Adrenal gland (tissue), 12 donors: ENCODE results near the gene KIAA1671. TPM values are rescaled to one million over a fixed set of nuclear protein-coding genes. Genes with fewer than 3 reads are reported as not detected.

Experiments used
- DNase-seq, 7 donors: peaks; one replicate each; pipeline ENCODE4 v3.0.0-alpha.2; 2019 to 2020
- H3K27ac ChIP-seq, 5 donors: fragments of 200-600 bp; sonication (generic) in 4 of 5; 1 replicate in 3 of 5; 2 replicates in 2 of 5; pipeline versions ENCODE4 v1.5.1 to v1.8.0; 2016 to 2020; ENCODE audit warnings: mild to moderate bottlenecking in 1 of 5
- H3K27me3 ChIP-seq: fragments of 200-600 bp; 2 replicates; pipeline ENCODE4 v1.8.0; 2021
- H3K36me3 ChIP-seq, 2 donors: fragments of 200-600 bp; replicated peaks in 1 of 2; 1 replicate in 1 of 2; 2 replicates in 1 of 2; pipeline versions ENCODE4 v1.5.1 to v1.8.0; 2018 to 2022
- H3K4me1 ChIP-seq, 2 donors: fragments of 200-600 bp; replicated peaks in 1 of 2; 1 replicate in 1 of 2; 2 replicates in 1 of 2; pipeline versions ENCODE4 v1.5.1 to v1.8.0; 2018 to 2021
- H3K4me3 ChIP-seq, 4 donors: fragments of 200-600 bp; sonication (generic) in 3 of 4; one replicate each; pipeline ENCODE4 v1.5.1; 2016 to 2018
- H3K9me3 ChIP-seq, 3 donors: fragments of 200-600 bp; sonication (generic) in 1 of 3; replicated peaks in 1 of 3; 1 replicate in 2 of 3; 2 replicates in 1 of 3; pipeline versions ENCODE4 v1.5.1 to v1.8.0; 2016 to 2021
- CTCF ChIP-seq, 6 experiments: fragments of 450-650 bp in 4 of 6; fragments of 200-600 bp in 2 of 6; sonication (generic) in 1 of 6; IDR thresholded peaks; 1 replicate in 5 of 6; 2 replicates in 1 of 6; pipeline versions ENCODE4 v1.5.1 to v1.8.0; 2016 to 2021; ENCODE audit warnings: antibody characterized with exemption in 6 of 6, mild to moderate bottlenecking in 2 of 6, moderate library complexity in 1 of 6
- POLR2A ChIP-seq, 2 donors: fragments of 450-650 bp; IDR thresholded peaks; one replicate each; pipeline ENCODE4 v1.6.1; 2017; ENCODE audit warnings: antibody characterized with exemption in 2 of 2, mild to moderate bottlenecking in 2 of 2, moderate library complexity in 1 of 2
- WGBS, 4 donors: extraction: QIAGEN DNeasy Blood & Tissue Kit in 2 of 4; methylation state at CpG; one replicate each; pipeline versions ENCODE4 v1.1.5 to v1.1.7; 2013 to 2017; 5-methylcytosine and 5-hydroxymethylcytosine counted together
- intact Hi-C, 2 donors: fragments of 100-400 bp; cut with DNase I; formaldehyde crosslinking; loops; one replicate each; pipeline versions ENCODE4 v1.14.1 to v1.15.0; 2022 to 2023
- polyA plus RNA-seq, 3 donors: library from polyadenylated mRNA; stranded (reverse); fragments of 200-250 nt in 2 of 3; fragments of 350-450 nt in 1 of 3; fragmentation: Illumina TruSeq in 1 of 3; extraction: RNeasy Lipid Tissue Mini Kit (QIAGEN cat#74804) in 1 of 3; gene quantifications; one replicate each; pipeline ENCODE4 v1.2.3, GENCODE V29; 2013 to 2014
- total RNA-seq, 9 donors: library from RNA; depleted of rRNA in 4 of 9; stranded (reverse); fragments of >200 nt in 4 of 9; fragments of 120-200 nt in 1 of 9; fragmentation: NEBNext Ultra II Directional in 1 of 9; extraction: Animal tissue kit (Norgen Biotek cat#: 25700) in 1 of 9; gene quantifications; one replicate each; pipeline versions ENCODE4 v1.1.0 to v1.2.4, GENCODE V29; 2013 to 2023
- donor health status: healthy with polysubstance abuse.
- donor health status: Bipolar disorder and iron deficiency.
- donor health status: DM: yes; HTN: yes; CAD: no.
- donor health status: DM: no; HTN: no; CAD: no.
- donor health status: DM: no; HTN: no; CAD: no.
- donor health status: DM: yes; HTN: yes; CAD: no.

Gene KIAA1671
- total and polyA plus RNA-seq, 12 donors: 5.3 to 71.0 (median 45.8) TPM

DNA sequence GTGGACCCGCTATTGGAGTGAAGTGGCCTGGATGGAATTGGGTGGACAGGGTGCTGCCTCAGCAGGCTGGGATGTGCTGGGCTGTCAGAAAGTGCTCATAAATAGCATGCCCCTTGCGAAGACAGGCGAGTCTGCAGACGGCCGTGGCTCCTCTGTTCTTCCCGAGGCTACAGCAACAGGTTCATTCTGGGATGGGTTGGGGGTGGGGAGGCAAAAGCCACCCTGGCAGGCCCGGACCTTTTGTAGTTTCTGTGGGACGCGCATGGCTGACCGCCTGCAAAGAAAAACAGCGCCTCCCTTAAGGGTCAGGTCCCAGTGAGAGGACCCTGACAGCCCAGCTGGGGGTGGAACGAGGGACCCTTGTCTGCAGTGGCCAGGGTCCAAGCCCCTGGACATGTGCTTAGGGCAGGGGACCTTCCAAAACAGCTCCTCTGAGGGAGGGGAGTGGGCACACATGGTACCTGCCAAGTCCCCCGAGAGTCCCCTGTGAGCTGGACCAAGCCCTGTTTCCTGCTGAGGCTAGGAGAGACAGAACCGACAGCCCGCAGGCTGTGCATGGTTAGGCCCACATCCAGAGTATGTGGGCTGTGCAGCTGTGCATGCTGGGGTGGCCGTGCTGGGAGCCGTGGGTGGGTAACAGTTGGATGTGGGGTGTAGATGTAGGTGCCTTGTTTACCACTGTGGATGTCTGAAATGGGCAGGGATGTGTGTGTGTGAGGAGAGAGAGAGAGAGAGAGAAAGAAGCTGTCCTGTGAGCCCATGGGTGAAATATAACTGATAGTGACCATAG lies 247.4 kb downstream of the KIAA1671 start, which contains the start of gene CRYBB3:
TSS of gene CRYBB3 (plus strand) at position 128 of the 790 bp plus-strand sequence. CDS start 1,539 bp downstream, outside the sequence.
- Histone ChIP-seq H3K27ac (no peak within 1 kb of the TSS), H3K4me1 (no peaks in the 10 kb centered on the region), H3K9me3 (no peaks in the 10 kb centered on the region), H3K27me3 (no peaks in the 10 kb centered on the region), H3K4me3 (no peak within 1 kb of the TSS), H3K36me3 (no peaks in the 10 kb centered on the region)
- DNase-seq: no peak
- 75 to 85% (median 79%) methylated on average over 11 to 17 of the region's 17 CpGs for WGBS, 4 donors
- no peak for TF ChIP-seq CTCF (IDR thresholded peaks at IDR 0.05)
- no peak for TF ChIP-seq POLR2A (IDR thresholded peaks at IDR 0.05)
- intact Hi-C loops: no loop called here

- no peak for DNase-seq
- no peaks in the 10 kb centered on the region for H3K4me1 ChIP-seq
- TF ChIP-seq CTCF (IDR thresholded peaks at IDR 0.05): no peak
- no peak for TF ChIP-seq POLR2A (IDR thresholded peaks at IDR 0.05)
- H3K27ac ChIP-seq: no peak overlapping the region
- H3K4me3 ChIP-seq: no peak overlapping the region
- 60 to 83% (median 75%) methylated on average over 5 to 7 of the region's 7 CpGs for WGBS, 4 donors
- no peaks in the 10 kb centered on the region for H3K36me3 ChIP-seq
- intact Hi-C loops: no loop called here
- no peaks in the 10 kb centered on the region for H3K9me3 ChIP-seq
- H3K27me3 ChIP-seq: no peaks in the 10 kb centered on the region
Observed at GRCh38 chr22:25200967-25201366, 248.5 kb downstream of the KIAA1671 start.

DNA sequence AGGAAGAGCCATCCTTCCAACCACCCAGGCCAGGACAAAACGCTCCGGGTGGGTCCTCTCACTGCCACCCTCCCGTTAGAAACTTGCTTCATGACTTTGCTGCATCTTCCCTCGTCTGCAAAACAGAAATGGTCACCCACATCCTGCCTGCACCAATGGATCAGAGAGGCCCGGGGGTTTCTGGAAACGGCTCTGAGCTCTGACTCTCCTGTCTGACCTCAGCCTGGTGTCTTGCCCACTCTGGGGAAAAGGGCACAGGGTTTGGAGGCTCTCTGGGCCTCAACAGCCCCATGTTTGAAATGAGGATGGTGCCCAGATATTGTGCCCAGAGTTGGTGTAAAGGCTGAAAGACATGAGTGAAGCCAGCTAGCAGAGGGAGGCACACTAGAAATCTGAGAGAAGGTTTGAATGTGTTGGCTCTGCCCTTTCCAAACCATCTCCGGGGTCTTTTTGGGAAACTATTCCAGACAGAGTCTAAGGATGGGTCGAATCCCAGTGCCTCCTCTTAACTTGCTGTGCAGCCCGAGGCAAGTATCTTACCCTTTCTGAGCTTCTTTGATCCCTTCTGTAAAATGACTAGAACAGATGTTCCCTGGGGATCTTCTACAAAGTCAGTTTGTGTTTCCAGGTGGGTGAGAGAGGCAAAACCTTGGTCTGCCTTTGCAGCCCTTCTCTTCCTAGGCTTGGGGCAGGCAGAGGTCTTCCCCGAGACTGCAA lies 249.2 kb downstream of the KIAA1671 start:
- no peaks in the 10 kb centered on the region for H3K4me1 ChIP-seq
- DNase-seq: no peak
- no peak for TF ChIP-seq CTCF (IDR thresholded peaks at IDR 0.05)
- no peak for TF ChIP-seq POLR2A (IDR thresholded peaks at IDR 0.05)
- intact Hi-C loops: no loop called here
- no peak overlapping the region for H3K27ac ChIP-seq
- no peaks in the 10 kb centered on the region for H3K36me3 ChIP-seq
- 65 to 75% (median 69%) methylated on average over 7 to 10 of the region's 10 CpGs for WGBS, 4 donors
- no peak overlapping the region for H3K4me3 ChIP-seq
- no peaks in the 10 kb centered on the region for H3K27me3 ChIP-seq
- H3K9me3 ChIP-seq: no peaks in the 10 kb centered on the region

- no peaks in the 10 kb centered on the region for H3K36me3 ChIP-seq
- no peak overlapping the region for H3K4me3 ChIP-seq
- TF ChIP-seq CTCF (IDR thresholded peaks at IDR 0.05): peak; percentile 46 to 85 (median 69)
- TF ChIP-seq POLR2A (IDR thresholded peaks at IDR 0.05): no peak
- intact Hi-C loops: no loop called here
- 24 to 64% (median 59%) methylated on average over 6 to 15 of the region's 15 CpGs for WGBS, 4 donors
- no peaks in the 10 kb centered on the region for H3K4me1 ChIP-seq
- H3K27ac ChIP-seq: no peak overlapping the region
- peak; percentile 40 to 80 (median 52) for DNase-seq
- H3K27me3 ChIP-seq: no peaks in the 10 kb centered on the region
- no peaks in the 10 kb centered on the region for H3K9me3 ChIP-seq
Observed at GRCh38 chr22:25202290-25202921, 249.9 kb downstream of the KIAA1671 start.
